Gastrocnemius medialis (tissue), 4 donors: ENCODE data around the gene RDH16. TPM values are rescaled to one million over a fixed set of nuclear protein-coding genes. Genes with fewer than 3 reads are reported as not detected.

Experiments
- ATAC-seq, 2 donors: fragments of 150-250 bp; one replicate each; pipeline ENCODE4 v1.9.1; 2016
- DNase-seq, 2 donors: peaks; one replicate each; pipeline ENCODE4 v3.0.0-alpha.2; 2019
- H3K27ac ChIP-seq, 4 donors: fragments of 200-600 bp; sonication (generic); 1 replicate in 1 of 4; 2 replicates in 3 of 4; pipeline ENCODE4 v1.5.1; 2016 to 2018; ENCODE audit warnings: mild to moderate bottlenecking in 2 of 4, moderate library complexity in 1 of 4
- H3K27me3 ChIP-seq, 3 donors: fragments of 200-600 bp; sonication (generic) in 2 of 3; 1 replicate in 1 of 3; 2 replicates in 2 of 3; pipeline versions ENCODE4 v1.5.1 to v1.6.0; 2016 to 2019; ENCODE audit warnings: mild to moderate bottlenecking in 1 of 3, moderate library complexity in 1 of 3
- H3K36me3 ChIP-seq, 2 donors: fragments of 200-600 bp; sonication (generic) in 1 of 2; one replicate each; pipeline ENCODE4 v1.5.1; 2017 to 2018
- H3K4me1 ChIP-seq, 2 donors: fragments of 200-600 bp; sonication (generic) in 1 of 2; one replicate each; pipeline ENCODE4 v1.5.1; 2016 to 2017; ENCODE audit warnings: mild to moderate bottlenecking in 2 of 2
- H3K4me3 ChIP-seq, 4 donors: fragments of 200-600 bp; sonication (generic) in 3 of 4; 1 replicate in 1 of 4; 2 replicates in 3 of 4; pipeline ENCODE4 v1.5.1; 2016 to 2019; ENCODE audit warnings: mild to moderate bottlenecking in 2 of 4
- H3K9me3 ChIP-seq, 3 donors: fragments of 200-600 bp; sonication (generic) in 2 of 3; 1 replicate in 1 of 3; 2 replicates in 2 of 3; pipeline ENCODE4 v1.5.1; 2016 to 2019
- CTCF ChIP-seq, 5 experiments: fragments of 450-650 bp in 3 of 5; fragments of 200-600 bp in 2 of 5; sonication (generic) in 2 of 5; IDR thresholded peaks in 4 of 5; conservative IDR thresholded peaks in 1 of 5; 1 replicate in 4 of 5; 2 replicates in 1 of 5; pipeline ENCODE4 v1.5.1; 2016 to 2019; ENCODE audit warnings: antibody characterized with exemption in 5 of 5, mild to moderate bottlenecking in 3 of 5, moderate library complexity in 3 of 5
- POLR2A ChIP-seq, 2 donors: fragments of 450-650 bp; IDR thresholded peaks; one replicate each; pipeline ENCODE4 v1.6.1; 2017; ENCODE audit warnings: antibody characterized with exemption in 2 of 2, mild to moderate bottlenecking in 2 of 2, moderate library complexity in 2 of 2
- in situ Hi-C, 4 donors: fragments of 200-750 bp; cut with MboI; loops; one replicate each; pipeline versions ENCODE4 v1.15.0 to v1.8.0; 2017; ENCODE audit warnings: low sequenced_read_pairs in 4 of 4
- intact Hi-C: fragments of 100-400 bp; cut with DNase I; formaldehyde crosslinking; loops from one replicate; pipeline ENCODE4 v1.15.1; 2023; ENCODE audit warnings: low total_unique reads
- total RNA-seq, 4 donors: library from RNA; depleted of rRNA; stranded (reverse); fragments of >200 nt; gene quantifications; one replicate each; pipeline versions ENCODE4 v1.1.0 to v1.2.3, GENCODE V29; 2016

Gene RDH16
- total RNA-seq, 4 donors from 2014 or later = 0.56 to 1.1 (median 0.67) TPM

GRCh38 chr12:56905852-56906251, 51.6 kb downstream of the RDH16 start:
- Histone ChIP-seq H3K4me3 (no peak overlapping the region), H3K27ac (no peak overlapping the region), H3K9me3 (no peaks in the 10 kb centered on the region), H3K27me3 (no peaks in the 10 kb centered on the region), H3K4me1 (no peaks in the 10 kb centered on the region), H3K36me3 (no peaks in the 10 kb centered on the region)
- intact Hi-C loops = no loop called here
- ATAC-seq (no peak), DNase-seq (no peak)
- TF ChIP-seq POLR2A (IDR thresholded peaks at IDR 0.05) (no peak), CTCF (IDR thresholded peaks at IDR 0.05 in 4 of 5, conservative IDR thresholded peaks at IDR 0.05 in 1 of 5) (no peak)
- in situ Hi-C loops = no loop called here

- ATAC-seq = no peak
- H3K36me3 ChIP-seq = no peaks in the 10 kb centered on the region
- in situ Hi-C loops = no loop called here
- H3K4me3 ChIP-seq = no peak overlapping the region
- no peaks in the 10 kb centered on the region for H3K4me1 ChIP-seq
- no peak overlapping the region for H3K27ac ChIP-seq
- TF ChIP-seq POLR2A (IDR thresholded peaks at IDR 0.05) = no peak
- TF ChIP-seq CTCF (IDR thresholded peaks at IDR 0.05 in 4 of 5, conservative IDR thresholded peaks at IDR 0.05 in 1 of 5) = no peak
- H3K27me3 ChIP-seq = no peaks in the 10 kb centered on the region
- H3K9me3 ChIP-seq = peaks cover 0 to 3% (median 0%) of the 10 kb centered on the region in 3 donors
- intact Hi-C loops = no loop called here
- DNase-seq = no peak
Observed at GRCh38 chr12:56903374-56903773, 54.0 kb downstream of the RDH16 start.

Other genes with a start within 250 kb of the RDH16 start
- gene NACA, start 232.3 kb downstream of the RDH16 start, total RNA-seq = 100 to 1,000 TPM; 225 to 438 (median 398) TPM
- gene PRIM1, start 205.3 kb downstream of the RDH16 start, total RNA-seq = 1 to 10 TPM; 3.2 to 5.9 (median 3.7) TPM
- gene HSD17B6, start 194.3 kb downstream of the RDH16 start, total RNA-seq = 1 to 10 TPM in 3 of 4 donors, not detected in 1; 1.2 to 2.3 (median 1.6) TPM
- gene SDR9C7, start 23.2 kb downstream of the RDH16 start, total RNA-seq = under 1 TPM in 1 of 4 donors, not detected in 3; 0.27 TPM
- 1 to 10 TPM; 2.2 to 3.8 (median 2.8) TPM for gene ZBTB39, start 48.9 kb upstream of the RDH16 start, total RNA-seq
- gene TAC3, start 58.9 kb upstream of the RDH16 start, total RNA-seq = not detected
- gene MYO1A, start 92.5 kb upstream of the RDH16 start, total RNA-seq = 1 to 10 TPM in 1 of 4 donors, under 1 TPM in 1, not detected in 2; 0.56 to 1.2 TPM
- gene NEMP1, start 121.2 kb upstream of the RDH16 start, total RNA-seq = 1 to 10 TPM; 1.2 to 6.7 (median 1.9) TPM
- 1 to 10 TPM; 4.8 to 9.5 (median 5.5) TPM for gene NAB2, start 131.5 kb upstream of the RDH16 start, total RNA-seq
- 10 to 100 TPM; 12.5 to 17.4 (median 14.4) TPM for gene STAT6, start 153.8 kb upstream of the RDH16 start, total RNA-seq
- gene LRP1, start 170.9 kb upstream of the RDH16 start, total RNA-seq = 10 to 100 TPM; 26.1 to 53.5 (median 49.8) TPM
- not detected for gene LRP1-AS, start 190.0 kb upstream of the RDH16 start, total RNA-seq